ENCODE measurements around the gene AGBL5. TPM values are rescaled to one million over a fixed set of nuclear protein-coding genes. Genes with fewer than 3 reads are reported as not detected.
A peak's percentile ranks its signal among the peaks of the same experiment; 100 is the strongest.

AGBL5 gene
- total and polyA plus RNA-seq, 2 of the 13 experiments (the other 11 are each of a cell fraction or from before 2014, with no cell fraction given) = 55.9 to 73.3 TPM

- TF ChIP-seq GZF1 (CRISPR knock-in tag; IDR thresholded peaks at IDR 0.05) = peak; percentile 82; the same call in 1 of the 2 replicates
- no peak for TF ChIP-seq ARID5B (CRISPR knock-in tag; IDR thresholded peaks at IDR 0.05)
- no peak for TF ChIP-seq ZNF484 (CRISPR knock-in tag; IDR thresholded peaks at IDR 0.05; ENCODE audit: borderline replicate concordance, low read depth)
- TF ChIP-seq HNRNPLL (IDR thresholded peaks at IDR 0.05; ENCODE audit: low read depth, low read length, poor library complexity, severe bottlenecking) = no peak
- peak; percentile 82; the same call in 1 of the 2 replicates for TF ChIP-seq ZNF773 (CRISPR knock-in tag; IDR thresholded peaks at IDR 0.05; ENCODE audit: borderline replicate concordance)
- TF ChIP-seq SOX5 (CRISPR knock-in tag; IDR thresholded peaks at IDR 0.05; ENCODE audit: borderline replicate concordance) = no peak
- peak; percentile 66; the same call in 1 of the 2 replicates for TF ChIP-seq ZNF761 (CRISPR knock-in tag; conservative IDR thresholded peaks at IDR 0.05)
- TF ChIP-seq SALL2 (CRISPR knock-in tag; IDR thresholded peaks at IDR 0.05) = no peak
- no peak for TF ChIP-seq ZNF281 (CRISPR knock-in tag; IDR thresholded peaks at IDR 0.05; ENCODE audit: borderline replicate concordance)
- no peak for TF ChIP-seq ZBTB25 (CRISPR knock-in tag; IDR thresholded peaks at IDR 0.05)
- TF ChIP-seq IKZF1 (IDR thresholded peaks at IDR 0.05) = no peak
- no peak for TF ChIP-seq REST (IDR thresholded peaks at IDR 0.05; ENCODE audit: borderline replicate concordance in 1 of 2, low read depth in 1 of 2, low read length in 2 of 2)
- TF ChIP-seq RELA (CRISPR knock-in tag; IDR thresholded peaks at IDR 0.05) = no peak; the same call in 1 of the 2 replicates
Measured at GRCh38 chr2:27049422-27050280, 1.8 kb upstream of the AGBL5 start (continued).

All from HepG2 (cell line).